ENCODE data around the gene ZP1. TPM values are rescaled to one million over a fixed set of nuclear protein-coding genes. Genes with fewer than 3 reads are reported as not detected.

Gene ZP1
- total and polyA plus RNA-seq, 10 of the 15 experiments (the other 5 are each of a cell fraction or from before 2014, with no cell fraction given) = not detected

DNA sequence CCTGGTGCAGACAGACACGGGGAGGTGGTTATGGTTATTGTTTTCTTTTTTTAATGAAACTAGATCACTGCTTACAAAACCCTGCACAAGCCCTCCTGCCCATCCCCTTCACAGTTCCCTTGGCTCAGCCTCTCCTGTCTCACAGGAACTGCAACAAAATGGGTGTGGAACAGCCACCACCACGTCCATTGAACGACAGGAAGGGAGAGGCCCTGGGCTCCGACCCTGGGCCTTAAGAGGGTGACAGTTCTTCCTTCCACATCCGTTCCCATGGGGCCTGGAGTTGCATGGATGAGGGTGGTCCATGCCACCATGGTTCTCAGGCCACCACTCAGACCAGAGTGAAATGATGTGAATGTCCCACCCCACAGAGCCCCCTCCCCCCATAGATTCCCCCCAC lies 23.4 kb downstream of the ZP1 start (continued):
- TF ChIP-seq TCF12 (IDR thresholded peaks at IDR 0.05; ENCODE audit: low read depth, low read length) (no peak), IRF4 (IDR thresholded peaks at IDR 0.05; ENCODE audit: low read depth, low read length) (no peak), BCL11A (IDR thresholded peaks at IDR 0.05; ENCODE audit: low read depth, low read length) (no peak), CBX5 (IDR thresholded peaks at IDR 0.05; ENCODE audit: low read depth) (no peak)
- TF ChIP-seq, protein P1, sequence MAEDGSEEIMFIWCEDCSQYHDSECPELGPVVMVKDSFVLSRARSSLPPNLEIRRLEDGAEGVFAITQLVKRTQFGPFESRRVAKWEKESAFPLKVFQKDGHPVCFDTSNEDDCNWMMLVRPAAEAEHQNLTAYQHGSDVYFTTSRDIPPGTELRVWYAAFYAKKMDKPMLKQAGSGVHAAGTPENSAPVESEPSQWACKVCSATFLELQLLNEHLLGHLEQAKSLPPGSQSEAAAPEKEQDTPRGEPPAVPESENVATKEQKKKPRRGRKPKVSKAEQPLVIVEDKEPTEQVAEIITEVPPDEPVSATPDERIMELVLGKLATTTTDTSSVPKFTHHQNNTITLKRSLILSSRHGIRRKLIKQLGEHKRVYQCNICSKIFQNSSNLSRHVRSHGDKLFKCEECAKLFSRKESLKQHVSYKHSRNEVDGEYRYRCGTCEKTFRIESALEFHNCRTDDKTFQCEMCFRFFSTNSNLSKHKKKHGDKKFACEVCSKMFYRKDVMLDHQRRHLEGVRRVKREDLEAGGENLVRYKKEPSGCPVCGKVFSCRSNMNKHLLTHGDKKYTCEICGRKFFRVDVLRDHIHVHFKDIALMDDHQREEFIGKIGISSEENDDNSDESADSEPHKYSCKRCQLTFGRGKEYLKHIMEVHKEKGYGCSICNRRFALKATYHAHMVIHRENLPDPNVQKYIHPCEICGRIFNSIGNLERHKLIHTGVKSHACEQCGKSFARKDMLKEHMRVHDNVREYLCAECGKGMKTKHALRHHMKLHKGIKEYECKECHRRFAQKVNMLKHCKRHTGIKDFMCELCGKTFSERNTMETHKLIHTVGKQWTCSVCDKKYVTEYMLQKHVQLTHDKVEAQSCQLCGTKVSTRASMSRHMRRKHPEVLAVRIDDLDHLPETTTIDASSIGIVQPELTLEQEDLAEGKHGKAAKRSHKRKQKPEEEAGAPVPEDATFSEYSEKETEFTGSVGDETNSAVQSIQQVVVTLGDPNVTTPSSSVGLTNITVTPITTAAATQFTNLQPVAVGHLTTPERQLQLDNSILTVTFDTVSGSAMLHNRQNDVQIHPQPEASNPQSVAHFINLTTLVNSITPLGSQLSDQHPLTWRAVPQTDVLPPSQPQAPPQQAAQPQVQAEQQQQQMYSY (CRISPR knock-in tag; IDR thresholded peaks at IDR 0.05) = no peak

DNA sequence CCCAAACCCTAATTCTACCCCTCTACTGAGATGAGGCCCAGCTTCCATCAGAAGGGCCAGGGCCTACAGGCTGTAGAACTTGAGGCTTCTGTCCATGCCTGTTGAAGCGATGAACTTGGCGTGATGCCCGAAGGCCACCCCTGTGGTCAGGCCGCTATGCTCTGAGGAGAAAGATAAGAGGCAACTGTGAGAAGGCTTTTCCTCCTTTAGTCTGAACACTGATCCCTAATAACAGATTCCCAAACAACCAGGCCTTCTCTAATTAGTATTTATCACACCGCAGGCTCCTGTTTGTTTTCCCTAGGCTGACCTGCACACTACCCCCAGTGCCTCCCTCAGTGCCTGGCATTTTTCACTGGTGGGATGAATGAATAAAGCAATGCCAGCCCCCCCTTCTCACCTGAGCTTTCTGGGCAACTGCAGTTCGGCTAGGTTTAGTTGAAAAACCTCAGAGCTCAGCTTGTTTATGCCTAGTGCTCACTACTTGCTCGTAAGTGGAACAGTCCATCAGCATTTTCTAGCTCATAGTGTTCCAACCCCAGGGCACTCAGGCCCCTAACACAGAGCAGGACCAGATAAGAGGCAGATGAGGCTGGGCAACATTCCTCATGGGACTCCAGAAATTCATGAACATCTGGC lies 23.9 kb downstream of the ZP1 start:
- H3K36me3 ChIP-seq (ENCODE audit: control insufficient read depth in 2 of 2, insufficient read depth in 2 of 2, low read length in 1 of 2) = peaks cover 9 to 31% of the 10 kb centered on the region in 2 experiments
- no peaks in the 10 kb centered on the region for H3K4me1 ChIP-seq (ENCODE audit: control insufficient read depth, insufficient read depth, low read length)
- ChIA-PET CTCF (interaction anchor here (0.8 to 7.1 kb wide), 4 partner anchors 8 to 60 kb away, joined by 4 to 108 read pairs (median 28); no protein-coding TSS in a partner anchor), POLR2A (interaction anchor here (0.5 to 0.6 kb wide), 3 partner anchors 31 to 115 kb away, joined by 3 to 5 read pairs (median 4); no protein-coding TSS in a partner anchor), SMC1A (ENCODE audit: uncharacterized antibody, unreplicated experiment) (no interaction called here), RAD21 (ENCODE audit: unreplicated experiment) (no interaction called here)
- ATAC-seq (no peak), DNase-seq (ENCODE audit: low read depth, low spot score) (no peak), FAIRE-seq (no peak)
- intact Hi-C loops (cut with micrococcal nuclease; ENCODE audit: unreplicated experiment) = no loop called here
- no peak overlapping the region for H3K4me2 ChIP-seq (ENCODE audit: control insufficient read depth, insufficient read depth)
- no peak overlapping the region for H3K27ac ChIP-seq (ENCODE audit: control insufficient read depth, insufficient read depth)
- no peaks in the 10 kb centered on the region for H4K20me1 ChIP-seq (ENCODE audit: control insufficient read depth, insufficient read depth)
- BruUV-seq (replicated peaks) = no TSS peak
- no peaks in the 10 kb centered on the region for H3K27me3 ChIP-seq (replicated peaks in 1 of 2; ENCODE audit: control insufficient read depth in 2 of 2, insufficient read depth in 2 of 2, low read length in 1 of 2)
- 96% methylated on average over 7 of the region's 7 CpGs for WGBS (ENCODE audit: insufficient coverage, insufficient replicate concordance, low lambda C conversion rate, missing lambda C conversion rate)
- TF ChIP-seq RCOR1 (conservative IDR thresholded peaks at IDR 0.05; ENCODE audit: low read depth, low read length) (no peak), TAF1 (IDR thresholded peaks at IDR 0.05; ENCODE audit: borderline replicate concordance, low read depth, low read length) (no peak), SIX5 (IDR thresholded peaks at IDR 0.05; ENCODE audit: low read depth, low read length, severe bottlenecking) (no peak), NFYB (IDR thresholded peaks at IDR 0.05; ENCODE audit: insufficient read depth, low read depth, low read length) (no peak), ZNF384 (IDR thresholded peaks at IDR 0.05; ENCODE audit: borderline replicate concordance, low read depth, low read length) (no peak), TCF7 (IDR thresholded peaks at IDR 0.05; ENCODE audit: borderline replicate concordance) (no peak), ZNF207 (IDR thresholded peaks at IDR 0.05; ENCODE audit: borderline replicate concordance) (no peak), IRF4 (IDR thresholded peaks at IDR 0.05; ENCODE audit: low read depth, low read length) (no peak), SMC3 (IDR thresholded peaks at IDR 0.05; ENCODE audit: borderline replicate concordance, low read length) (no peak)
- TF ChIP-seq, protein P2, sequence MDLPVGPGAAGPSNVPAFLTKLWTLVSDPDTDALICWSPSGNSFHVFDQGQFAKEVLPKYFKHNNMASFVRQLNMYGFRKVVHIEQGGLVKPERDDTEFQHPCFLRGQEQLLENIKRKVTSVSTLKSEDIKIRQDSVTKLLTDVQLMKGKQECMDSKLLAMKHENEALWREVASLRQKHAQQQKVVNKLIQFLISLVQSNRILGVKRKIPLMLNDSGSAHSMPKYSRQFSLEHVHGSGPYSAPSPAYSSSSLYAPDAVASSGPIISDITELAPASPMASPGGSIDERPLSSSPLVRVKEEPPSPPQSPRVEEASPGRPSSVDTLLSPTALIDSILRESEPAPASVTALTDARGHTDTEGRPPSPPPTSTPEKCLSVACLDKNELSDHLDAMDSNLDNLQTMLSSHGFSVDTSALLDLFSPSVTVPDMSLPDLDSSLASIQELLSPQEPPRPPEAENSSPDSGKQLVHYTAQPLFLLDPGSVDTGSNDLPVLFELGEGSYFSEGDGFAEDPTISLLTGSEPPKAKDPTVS (IDR thresholded peaks at IDR 0.05; ENCODE audit: low read depth, low read length) = no peak
- TF ChIP-seq, protein P3, sequence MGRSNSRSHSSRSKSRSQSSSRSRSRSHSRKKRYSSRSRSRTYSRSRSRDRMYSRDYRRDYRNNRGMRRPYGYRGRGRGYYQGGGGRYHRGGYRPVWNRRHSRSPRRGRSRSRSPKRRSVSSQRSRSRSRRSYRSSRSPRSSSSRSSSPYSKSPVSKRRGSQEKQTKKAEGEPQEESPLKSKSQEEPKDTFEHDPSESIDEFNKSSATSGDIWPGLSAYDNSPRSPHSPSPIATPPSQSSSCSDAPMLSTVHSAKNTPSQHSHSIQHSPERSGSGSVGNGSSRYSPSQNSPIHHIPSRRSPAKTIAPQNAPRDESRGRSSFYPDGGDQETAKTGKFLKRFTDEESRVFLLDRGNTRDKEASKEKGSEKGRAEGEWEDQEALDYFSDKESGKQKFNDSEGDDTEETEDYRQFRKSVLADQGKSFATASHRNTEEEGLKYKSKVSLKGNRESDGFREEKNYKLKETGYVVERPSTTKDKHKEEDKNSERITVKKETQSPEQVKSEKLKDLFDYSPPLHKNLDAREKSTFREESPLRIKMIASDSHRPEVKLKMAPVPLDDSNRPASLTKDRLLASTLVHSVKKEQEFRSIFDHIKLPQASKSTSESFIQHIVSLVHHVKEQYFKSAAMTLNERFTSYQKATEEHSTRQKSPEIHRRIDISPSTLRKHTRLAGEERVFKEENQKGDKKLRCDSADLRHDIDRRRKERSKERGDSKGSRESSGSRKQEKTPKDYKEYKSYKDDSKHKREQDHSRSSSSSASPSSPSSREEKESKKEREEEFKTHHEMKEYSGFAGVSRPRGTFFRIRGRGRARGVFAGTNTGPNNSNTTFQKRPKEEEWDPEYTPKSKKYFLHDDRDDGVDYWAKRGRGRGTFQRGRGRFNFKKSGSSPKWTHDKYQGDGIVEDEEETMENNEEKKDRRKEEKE (IDR thresholded peaks at IDR 0.05) = no peak
- H3K9me3 ChIP-seq (replicated peaks; ENCODE audit: control insufficient read depth, insufficient read depth, low read length) = no peaks in the 10 kb centered on the region
- H3K9ac ChIP-seq (ENCODE audit: control insufficient read depth, insufficient read depth, low read length) = no peak overlapping the region
- H3K79me2 ChIP-seq (ENCODE audit: control insufficient read depth, insufficient read depth, low read length) = no peaks in the 10 kb centered on the region
- no peak overlapping the region for H3K4me3 ChIP-seq
- H2AFZ ChIP-seq (ENCODE audit: control insufficient read depth, low read depth, low read length) = no peak overlapping the region
- in situ Hi-C loops (cut with MboI) = loop anchor here (5.0 kb wide), 1 partner anchor 119 kb away; no protein-coding TSS in a partner anchor
